ENCODE data around the gene TCF12. TPM values are rescaled to one million over a fixed set of nuclear protein-coding genes. Genes with fewer than 3 reads are reported as not detected.

TCF12 gene
- polyA plus RNA-seq, 1 donor (not counting 4 experiments of a cell fraction or from before 2014, with no cell fraction given), result 48.3 TPM

DNA sequence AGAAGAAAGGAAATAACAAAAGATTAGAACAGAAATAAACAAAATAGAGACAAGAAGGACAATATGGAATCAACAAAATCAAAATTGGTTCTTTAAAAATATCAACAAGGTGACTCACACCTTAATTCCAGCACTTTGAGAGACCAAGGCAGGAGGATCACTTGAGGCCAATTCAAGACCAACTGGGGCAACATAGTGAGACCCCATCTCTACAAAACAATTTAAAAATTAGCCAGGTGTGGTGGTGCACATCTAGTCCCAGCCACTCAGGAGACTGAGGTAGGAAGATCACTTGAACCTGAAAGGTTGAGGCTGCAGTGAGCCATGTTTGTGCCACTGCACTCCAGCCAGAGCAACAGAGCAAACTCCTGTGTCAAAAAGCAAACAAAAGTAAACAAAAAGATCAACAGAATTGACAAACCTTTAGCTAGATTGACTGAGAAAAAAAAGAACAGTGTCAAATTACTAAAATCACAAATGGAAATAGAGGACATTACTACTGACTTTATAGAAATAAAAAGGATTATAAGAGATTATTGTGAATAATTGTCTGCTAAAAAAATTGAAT is 267.1 kb downstream of the TCF12 start:
- Histone ChIP-seq H3K79me2 (ENCODE audit: control insufficient read depth, insufficient read depth, low read length) (no peaks in the 10 kb centered on the region), H3K4me1 (ENCODE audit: control insufficient read depth, extremely low read depth, insufficient read depth, low read length) (no peaks in the 10 kb centered on the region), H3K9ac (ENCODE audit: control insufficient read depth, extremely low read depth, insufficient read depth, low read length) (no peak overlapping the region), H4K20me1 (ENCODE audit: control insufficient read depth, extremely low read depth, insufficient read depth, low read length) (no peaks in the 10 kb centered on the region), H3K9me3 (ENCODE audit: control insufficient read depth, low read depth, low read length) (no peaks in the 10 kb centered on the region), H3K27ac (ENCODE audit: control insufficient read depth, insufficient read depth, low read length) (no peak overlapping the region), H3K4me3 (ENCODE audit: control insufficient read depth in 2 of 3, extremely low read depth in 1 of 3, insufficient read depth in 2 of 3, low read depth in 1 of 3, low read length in 3 of 3) (no peak overlapping the region), H3K36me3 (ENCODE audit: control insufficient read depth in 2 of 2, extremely low read depth in 1 of 2, insufficient read depth in 2 of 2, low read length in 2 of 2) (no peaks in the 10 kb centered on the region), H2AFZ (ENCODE audit: control insufficient read depth, low read length) (no peak overlapping the region), H3K27me3 (ENCODE audit: control insufficient read depth, extremely low read depth, insufficient read depth, low read length) (no peaks in the 10 kb centered on the region), H3K9me1 (ENCODE audit: control insufficient read depth, extremely low read depth, insufficient read depth, low read length) (no peaks in the 10 kb centered on the region), H3K4me2 (ENCODE audit: control insufficient read depth, extremely low read depth, insufficient read depth, low read depth, low read length) (no peak overlapping the region)
- FAIRE-seq (no peak), DNase-seq (ENCODE audit: low read depth, low spot score) (no peak)
- dilution Hi-C loops (cut with MboI; ENCODE audit: extremely low pct_ligation_motif_present, low sequenced_read_pairs), result no loop called here
- no peak for TF ChIP-seq EZH2 (IDR thresholded peaks at IDR 0.05; ENCODE audit: low read length)
- TF ChIP-seq, protein P1, sequence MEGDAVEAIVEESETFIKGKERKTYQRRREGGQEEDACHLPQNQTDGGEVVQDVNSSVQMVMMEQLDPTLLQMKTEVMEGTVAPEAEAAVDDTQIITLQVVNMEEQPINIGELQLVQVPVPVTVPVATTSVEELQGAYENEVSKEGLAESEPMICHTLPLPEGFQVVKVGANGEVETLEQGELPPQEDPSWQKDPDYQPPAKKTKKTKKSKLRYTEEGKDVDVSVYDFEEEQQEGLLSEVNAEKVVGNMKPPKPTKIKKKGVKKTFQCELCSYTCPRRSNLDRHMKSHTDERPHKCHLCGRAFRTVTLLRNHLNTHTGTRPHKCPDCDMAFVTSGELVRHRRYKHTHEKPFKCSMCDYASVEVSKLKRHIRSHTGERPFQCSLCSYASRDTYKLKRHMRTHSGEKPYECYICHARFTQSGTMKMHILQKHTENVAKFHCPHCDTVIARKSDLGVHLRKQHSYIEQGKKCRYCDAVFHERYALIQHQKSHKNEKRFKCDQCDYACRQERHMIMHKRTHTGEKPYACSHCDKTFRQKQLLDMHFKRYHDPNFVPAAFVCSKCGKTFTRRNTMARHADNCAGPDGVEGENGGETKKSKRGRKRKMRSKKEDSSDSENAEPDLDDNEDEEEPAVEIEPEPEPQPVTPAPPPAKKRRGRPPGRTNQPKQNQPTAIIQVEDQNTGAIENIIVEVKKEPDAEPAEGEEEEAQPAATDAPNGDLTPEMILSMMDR (optimal IDR thresholded peaks at IDR 0.05 in 1 of 3, IDR thresholded peaks at IDR 0.05 in 1 of 3, conservative IDR thresholded peaks at IDR 0.05 in 1 of 3; ENCODE audit: extremely low read depth in 1 of 3, insufficient read depth in 2 of 3, low read length in 3 of 3), result no peak

DNA sequence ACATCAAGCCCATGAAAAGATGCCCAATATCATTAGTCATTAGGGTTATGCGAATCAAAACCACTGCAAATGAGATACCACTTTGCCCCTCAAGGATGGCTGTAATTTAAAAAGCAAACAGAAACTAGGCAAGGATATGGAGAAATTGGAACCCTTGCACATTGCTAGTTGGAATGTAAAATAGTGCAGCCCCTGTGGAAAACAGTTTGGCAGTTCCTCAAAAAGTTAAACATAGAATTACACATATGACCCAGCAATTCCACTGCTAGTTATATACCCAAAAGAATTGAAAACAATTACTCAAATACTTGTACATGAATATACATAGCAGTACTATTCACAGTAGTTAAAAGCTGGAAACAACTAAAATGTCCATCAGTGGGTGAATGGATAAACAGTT is 271.0 kb downstream of the TCF12 start:
- no peak for TF ChIP-seq EZH2 (IDR thresholded peaks at IDR 0.05; ENCODE audit: low read length)
- TF ChIP-seq, protein P1 (optimal IDR thresholded peaks at IDR 0.05 in 1 of 3, IDR thresholded peaks at IDR 0.05 in 1 of 3, conservative IDR thresholded peaks at IDR 0.05 in 1 of 3; ENCODE audit: extremely low read depth in 1 of 3, insufficient read depth in 2 of 3, low read length in 3 of 3), result no peak
- no peaks in the 10 kb centered on the region for H3K27me3 ChIP-seq (ENCODE audit: control insufficient read depth, extremely low read depth, insufficient read depth, low read length)
- FAIRE-seq (no peak), DNase-seq (ENCODE audit: low read depth, low spot score) (no peak)
- no peak overlapping the region for H2AFZ ChIP-seq (ENCODE audit: control insufficient read depth, low read length)
- H4K20me1 ChIP-seq (ENCODE audit: control insufficient read depth, extremely low read depth, insufficient read depth, low read length), result no peaks in the 10 kb centered on the region
- H3K79me2 ChIP-seq (ENCODE audit: control insufficient read depth, insufficient read depth, low read length), result no peaks in the 10 kb centered on the region
- H3K9me1 ChIP-seq (ENCODE audit: control insufficient read depth, extremely low read depth, insufficient read depth, low read length), result no peaks in the 10 kb centered on the region
- H3K9me3 ChIP-seq (ENCODE audit: control insufficient read depth, low read depth, low read length), result no peaks in the 10 kb centered on the region
- dilution Hi-C loops (cut with MboI; ENCODE audit: extremely low pct_ligation_motif_present, low sequenced_read_pairs), result no loop called here
- H3K9ac ChIP-seq (ENCODE audit: control insufficient read depth, extremely low read depth, insufficient read depth, low read length), result no peak overlapping the region
- H3K4me1 ChIP-seq (ENCODE audit: control insufficient read depth, extremely low read depth, insufficient read depth, low read length), result no peaks in the 10 kb centered on the region
- H3K4me3 ChIP-seq (ENCODE audit: control insufficient read depth in 2 of 3, extremely low read depth in 1 of 3, insufficient read depth in 2 of 3, low read depth in 1 of 3, low read length in 3 of 3), result no peak overlapping the region
- no peak overlapping the region for H3K27ac ChIP-seq (ENCODE audit: control insufficient read depth, insufficient read depth, low read length)
- no peak overlapping the region for H3K4me2 ChIP-seq (ENCODE audit: control insufficient read depth, extremely low read depth, insufficient read depth, low read depth, low read length)
- no peaks in the 10 kb centered on the region for H3K36me3 ChIP-seq (ENCODE audit: control insufficient read depth in 2 of 2, extremely low read depth in 1 of 2, insufficient read depth in 2 of 2, low read length in 2 of 2)

Measured in keratinocyte (primary cell).